ENCODE data around the gene FBXL17.
"Not testable (repeated sequence)": the region's sequence is repeated elsewhere in the genome, so short reads cannot be mapped to it uniquely, and the experiment has no call there.

The FBXL17 gene

DNA sequence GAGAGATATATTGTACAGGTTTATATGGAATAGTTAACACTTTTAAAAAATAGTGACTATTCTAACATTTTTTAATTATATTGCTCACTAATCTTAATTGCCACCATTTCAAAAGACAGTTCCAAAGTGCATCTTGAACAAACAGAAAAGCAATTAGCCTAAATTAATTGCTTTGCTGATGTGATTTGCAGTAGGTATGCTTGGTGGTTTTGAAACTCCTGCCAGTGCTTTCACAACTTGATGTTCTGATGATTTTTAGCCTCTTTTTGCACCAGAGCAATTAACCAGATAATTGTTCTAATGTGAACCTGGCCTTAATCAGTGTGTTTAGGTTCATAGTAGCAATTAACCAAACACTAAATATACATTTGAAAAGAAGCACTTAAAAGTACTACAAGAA is 207.6 kb downstream of the FBXL17 start:
- FAIRE-seq, result no peak
- no peak for DNase-seq (ENCODE audit: insufficient read length, low spot score)

GRCh38 chr5:108171759-108172158 is 210.1 kb downstream of the FBXL17 start:
- FAIRE-seq, result no peak
- no peak for DNase-seq (ENCODE audit: insufficient read length, low spot score)

DNA sequence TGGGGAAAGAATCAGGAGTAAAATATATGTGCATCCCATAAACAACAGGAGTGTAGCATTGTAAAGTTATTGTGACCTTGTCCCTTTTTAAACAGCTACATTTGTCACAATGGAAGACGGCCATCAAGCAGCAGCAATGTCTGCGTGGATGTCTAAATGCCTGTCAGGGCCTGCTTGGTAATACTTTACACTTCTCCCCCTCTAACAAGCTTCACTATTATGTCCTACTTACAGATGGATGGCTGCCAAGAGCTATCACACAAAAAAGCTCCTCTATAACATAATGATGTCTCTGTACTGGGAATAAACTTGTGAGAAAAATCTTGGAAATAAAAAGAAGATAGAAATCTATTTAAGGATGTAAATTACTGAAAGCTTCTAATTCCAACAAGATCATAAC is 213.0 kb downstream of the FBXL17 start:
- FAIRE-seq, result no peak
- no peak for DNase-seq (ENCODE audit: insufficient read length, low spot score)

GRCh38 chr5:108167174-108167573 is 214.7 kb downstream of the FBXL17 start:
- no peak for DNase-seq (ENCODE audit: insufficient read length, low spot score)
- FAIRE-seq, result no peak

DNA sequence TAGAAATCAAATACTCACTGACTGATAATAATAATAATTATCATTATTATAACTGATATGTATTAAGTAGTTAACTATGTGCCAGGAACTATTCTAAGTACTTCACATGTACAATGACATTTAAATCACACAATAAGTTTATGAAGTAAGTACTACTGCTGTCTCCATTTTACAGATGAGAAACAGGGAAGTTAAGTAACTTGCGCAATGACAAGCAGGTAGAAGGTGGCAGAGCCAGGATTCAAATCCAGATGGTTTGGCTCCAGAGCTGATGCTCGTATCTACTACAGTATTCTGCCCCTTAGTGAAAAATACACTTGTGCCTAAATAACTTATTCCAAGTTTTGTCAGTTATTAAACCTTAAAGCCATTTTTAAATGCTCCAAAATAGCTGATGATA is 217.3 kb downstream of the FBXL17 start:
- no peak for FAIRE-seq
- DNase-seq (ENCODE audit: insufficient read length, low spot score), result no peak

GRCh38 chr5:108152854-108153253 is 229.0 kb downstream of the FBXL17 start:
- not testable (repeated sequence) for FAIRE-seq; DNase-seq (ENCODE audit: insufficient read length, low spot score)

- FAIRE-seq (no peak), DNase-seq (ENCODE audit: insufficient read length, low spot score) (no peak)
Observed at GRCh38 chr5:108149369-108149768, 232.5 kb downstream of the FBXL17 start.

DNA sequence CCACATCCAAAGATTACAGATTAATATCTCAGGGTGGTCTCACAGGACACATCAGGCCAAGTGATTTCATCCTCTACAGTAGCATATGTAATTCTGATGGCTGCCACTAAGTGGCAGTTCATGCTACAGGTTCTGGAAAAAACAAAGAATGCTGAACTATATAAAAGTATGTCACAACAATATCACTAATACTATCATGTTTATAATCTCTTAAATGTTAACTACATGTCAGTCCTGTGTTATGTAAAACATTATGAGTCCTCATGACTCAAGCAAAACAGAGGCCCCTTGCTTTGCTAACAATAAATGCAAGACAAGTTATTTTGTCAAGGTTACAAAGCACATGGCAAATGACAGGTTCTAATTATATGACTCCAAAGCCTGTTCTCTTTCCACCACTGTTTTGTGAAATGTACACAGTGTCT is 233.2 kb downstream of the FBXL17 start:
- no peak for FAIRE-seq

DNA sequence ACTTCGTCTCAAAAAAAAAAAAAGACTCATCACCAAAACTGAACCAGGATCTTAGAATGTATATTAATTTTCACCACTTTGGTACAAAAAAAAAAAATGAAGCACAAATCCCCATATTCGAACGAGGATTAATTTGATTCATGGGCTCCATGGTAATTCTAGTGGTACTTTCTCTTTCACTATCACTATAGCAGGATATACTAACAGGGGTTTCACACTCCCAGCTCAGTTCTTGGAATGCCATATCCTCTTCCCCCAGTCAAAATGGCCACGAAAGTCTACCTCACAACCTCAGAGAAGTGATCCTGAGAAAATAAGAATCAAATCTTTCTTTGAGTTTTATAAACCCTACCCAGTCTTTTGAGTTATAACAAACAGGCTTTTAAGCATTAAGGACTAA is 235.7 kb downstream of the FBXL17 start:
- no peak for DNase-seq (ENCODE audit: insufficient read length, low spot score)
- no peak for FAIRE-seq

More for the DNA sequence above, 233.2 kb downstream of the FBXL17 start:
- no peak for DNase-seq (ENCODE audit: insufficient read length, low spot score)

DNA sequence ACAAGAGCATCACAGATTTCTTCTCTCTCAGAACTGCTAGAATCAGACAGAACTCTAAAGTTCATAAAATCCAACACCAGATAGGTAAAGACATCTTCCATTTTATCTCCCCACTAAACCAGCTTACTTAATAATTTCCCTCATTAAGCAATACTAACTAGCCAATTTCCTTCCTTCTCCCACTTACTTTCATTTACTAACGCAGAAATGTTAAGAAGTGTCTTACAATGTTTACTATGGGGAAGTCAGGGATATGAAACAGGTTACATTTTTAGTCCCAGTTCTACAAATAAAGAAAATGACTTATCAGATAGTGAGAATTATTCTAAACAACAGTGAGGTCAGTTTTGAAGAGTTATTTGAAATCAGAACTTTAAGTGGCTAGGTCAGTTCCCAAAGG is 236.5 kb downstream of the FBXL17 start:
- no peak for DNase-seq (ENCODE audit: insufficient read length, low spot score)
- FAIRE-seq, result no peak

GRCh38 chr5:108144332-108144731 is 237.6 kb downstream of the FBXL17 start:
- FAIRE-seq (no peak), DNase-seq (ENCODE audit: insufficient read length, low spot score) (no peak)

- DNase-seq (ENCODE audit: insufficient read length, low spot score), result no peak
- FAIRE-seq, result no peak
Observed at GRCh38 chr5:108143581-108143980, 238.3 kb downstream of the FBXL17 start.

GRCh38 chr5:108141676-108142075 is 240.2 kb downstream of the FBXL17 start:
- FAIRE-seq, result no peak
- no peak for DNase-seq (ENCODE audit: insufficient read length, low spot score)

- FAIRE-seq (no peak), DNase-seq (ENCODE audit: insufficient read length, low spot score) (no peak)
Observed at GRCh38 chr5:108136493-108136892, 245.4 kb downstream of the FBXL17 start.

DNA sequence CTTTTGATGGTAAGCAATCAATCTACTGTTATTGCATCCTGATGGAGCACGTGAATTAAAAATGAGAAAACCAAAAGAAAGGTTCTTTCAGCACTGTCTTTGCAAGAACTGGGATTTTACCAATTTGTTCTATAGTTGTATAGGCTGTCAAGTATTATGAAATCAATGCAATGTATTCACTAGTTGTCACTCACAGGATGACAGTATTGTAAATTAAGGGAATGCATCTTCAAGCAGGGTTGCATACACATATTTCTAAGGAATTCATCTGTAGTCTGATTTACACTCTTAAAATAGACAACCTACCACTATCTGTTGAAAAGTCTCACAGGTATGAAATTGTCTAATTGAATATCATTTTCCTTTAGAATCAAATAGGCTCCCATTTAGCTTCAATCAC is 252.8 kb downstream of the FBXL17 start:
- no peak for FAIRE-seq
- DNase-seq (ENCODE audit: insufficient read length, low spot score), result no peak

- DNase-seq (ENCODE audit: insufficient read length, low spot score) (no peak), FAIRE-seq (no peak)
Observed at GRCh38 chr5:108125771-108126511, 256.0 kb downstream of the FBXL17 start.

- no peak for FAIRE-seq
- no peak for DNase-seq (ENCODE audit: insufficient read length, low spot score)
Observed at GRCh38 chr5:108124596-108124995, 257.3 kb downstream of the FBXL17 start.

DNA sequence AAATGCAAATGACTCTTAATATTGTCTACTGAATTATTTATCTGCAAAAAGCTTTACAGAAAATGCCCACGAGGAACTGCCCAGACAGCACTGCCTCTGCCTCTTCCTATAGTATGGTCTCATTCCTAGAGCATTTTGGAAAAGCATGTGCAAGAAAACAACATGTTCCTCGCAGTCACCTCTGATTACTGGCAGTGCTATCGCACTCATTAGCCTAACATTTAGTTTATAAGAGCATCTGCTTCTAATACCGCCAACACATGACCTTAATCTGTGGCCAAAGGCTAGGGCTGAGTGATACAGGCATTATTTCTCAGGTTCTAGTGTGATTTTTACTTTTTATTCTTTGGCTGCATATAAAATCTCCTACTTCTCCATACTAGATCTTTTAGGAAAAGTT is 259.2 kb downstream of the FBXL17 start:
- FAIRE-seq, result no peak
- DNase-seq (ENCODE audit: insufficient read length, low spot score), result no peak

- DNase-seq (ENCODE audit: insufficient read length, low spot score) (no peak), FAIRE-seq (no peak)
Observed at GRCh38 chr5:108118813-108119514, 262.9 kb downstream of the FBXL17 start.

- DNase-seq (ENCODE audit: insufficient read length, low spot score), result no peak
- FAIRE-seq, result no peak
Observed at GRCh38 chr5:108115673-108116072, 266.2 kb downstream of the FBXL17 start.

DNA sequence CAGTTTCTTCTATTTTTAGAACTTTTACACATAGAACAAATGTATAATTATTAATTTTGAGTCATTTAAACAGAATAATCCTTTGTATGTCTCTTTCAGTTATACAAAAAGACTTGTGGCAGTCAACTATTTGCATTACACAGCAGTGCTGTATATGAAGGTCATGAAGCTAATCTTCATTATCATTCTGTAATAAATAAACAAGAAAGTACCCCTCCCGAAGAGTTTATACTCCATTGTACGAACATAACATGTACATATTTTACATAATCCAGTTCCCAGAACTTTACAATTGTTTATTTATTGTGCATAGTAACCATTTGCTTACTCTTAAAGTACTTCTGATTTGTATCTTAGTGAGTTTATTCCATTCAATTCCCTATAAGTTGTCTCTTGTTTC is 267.9 kb downstream of the FBXL17 start:
- no peak for FAIRE-seq
- no peak for DNase-seq (ENCODE audit: insufficient read length, low spot score)

- no peak for DNase-seq (ENCODE audit: insufficient read length, low spot score)
- no peak for FAIRE-seq
Observed at GRCh38 chr5:108111736-108112135, 270.2 kb downstream of the FBXL17 start.

All from GM19239 (cell line).